Activated T-cell treated with anti-CD3 and anti-CD28 coated beads, Interleukin-2, amount 50 U/mL, for 24 hours (primary cell): ENCODE measurements around the gene ACTN2.

Source experiments
- DNase-seq: peaks from one replicate; pipeline ENCODE4 v3.0.0-alpha.2; 2020
- H3K27ac Mint-ChIP-seq: 2 replicates; pipeline ENCODE4 v1.8.0; 2020; ENCODE audit warnings: mild to moderate bottlenecking, mixed read lengths
- H3K27me3 Mint-ChIP-seq: 2 replicates; pipeline ENCODE4 v1.8.0; 2020; ENCODE audit warnings: mixed read lengths
- H3K36me3 Mint-ChIP-seq: 2 replicates; pipeline ENCODE4 v1.8.0; 2020; ENCODE audit warnings: low read depth, mixed read lengths
- H3K4me1 Mint-ChIP-seq: 2 replicates; pipeline ENCODE4 v1.8.0; 2020; ENCODE audit warnings: low read depth, mixed read lengths
- H3K4me3 Mint-ChIP-seq: 2 replicates; pipeline ENCODE4 v1.8.0; 2020; ENCODE audit warnings: mild to moderate bottlenecking, moderate library complexity, mixed read lengths
- H3K9me3 Mint-ChIP-seq: 2 replicates; pipeline ENCODE4 v1.8.0; 2020; ENCODE audit warnings: mixed read lengths

ACTN2 gene

DNA sequence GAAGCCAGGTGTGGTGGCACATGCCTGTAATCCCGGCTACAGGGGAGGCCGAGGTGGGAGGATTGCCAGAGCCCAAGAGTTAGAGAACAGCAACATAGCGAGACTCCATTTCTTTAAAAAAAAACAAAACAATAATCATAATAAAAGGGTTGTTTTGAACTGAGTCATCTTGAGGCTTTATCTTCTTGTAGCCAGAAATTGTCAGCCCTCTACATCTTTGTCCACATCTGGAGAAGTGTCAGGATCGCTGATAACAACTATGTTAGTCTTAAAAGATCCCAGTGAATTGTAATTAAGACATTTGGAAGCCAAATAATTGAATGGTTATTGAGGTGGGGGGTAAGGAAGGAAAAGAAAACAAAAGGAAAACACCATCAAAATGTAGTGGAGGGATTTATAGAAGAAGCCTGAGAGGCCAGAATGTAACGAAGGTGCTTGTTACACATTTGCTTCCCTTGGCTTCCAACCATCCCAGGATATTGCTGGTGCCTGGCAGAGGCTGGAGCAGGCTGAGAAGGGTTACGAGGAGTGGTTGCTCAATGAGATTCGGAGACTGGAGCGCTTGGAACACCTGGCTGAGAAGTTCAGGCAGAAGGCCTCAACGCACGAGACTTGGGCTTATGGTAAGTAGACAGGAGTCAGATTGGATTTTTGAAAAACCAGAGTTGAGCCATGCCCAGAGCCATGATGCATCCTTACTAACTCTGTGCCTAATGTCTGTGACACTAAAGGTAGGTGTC is 56.3 kb downstream of the ACTN2 start:
- no peak overlapping the region for H3K27ac Mint-ChIP-seq
- DNase-seq = no peak
- H3K4me3 Mint-ChIP-seq = no peak overlapping the region
- H3K36me3 Mint-ChIP-seq = no peaks in the 10 kb centered on the region
- no peaks in the 10 kb centered on the region for H3K9me3 Mint-ChIP-seq
- peaks cover 11% of the 10 kb centered on the region for H3K27me3 Mint-ChIP-seq
- H3K4me1 Mint-ChIP-seq = no peaks in the 10 kb centered on the region

DNA sequence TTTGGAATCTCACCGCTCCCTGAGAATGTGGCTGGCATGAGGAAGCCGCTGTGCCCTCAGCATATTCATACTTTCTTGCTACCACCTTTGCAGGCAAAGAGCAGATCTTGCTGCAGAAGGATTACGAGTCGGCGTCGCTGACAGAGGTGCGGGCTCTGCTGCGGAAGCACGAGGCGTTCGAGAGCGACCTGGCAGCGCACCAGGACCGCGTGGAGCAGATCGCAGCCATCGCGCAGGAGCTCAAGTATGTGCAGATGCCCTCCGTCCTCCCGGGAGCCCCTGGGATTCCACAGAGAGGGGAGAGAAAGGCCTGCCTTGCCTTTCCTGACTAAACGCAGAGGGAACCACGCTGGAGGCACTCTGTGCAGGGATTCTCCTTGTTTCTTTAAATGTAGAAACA is 58.2 kb downstream of the ACTN2 start:
- Mint-ChIP-seq H3K4me3 (no peak overlapping the region), H3K36me3 (no peaks in the 10 kb centered on the region), H3K9me3 (no peaks in the 10 kb centered on the region), H3K4me1 (no peaks in the 10 kb centered on the region), H3K27me3 (peaks cover 18% of the 10 kb centered on the region), H3K27ac (no peak overlapping the region)
- no peak for DNase-seq

GRCh38 chr1:236746785-236747184 is 60.5 kb downstream of the ACTN2 start:
- Mint-ChIP-seq H3K4me1 (no peaks in the 10 kb centered on the region), H3K27me3 (peaks cover 21% of the 10 kb centered on the region), H3K9me3 (no peaks in the 10 kb centered on the region)

DNA sequence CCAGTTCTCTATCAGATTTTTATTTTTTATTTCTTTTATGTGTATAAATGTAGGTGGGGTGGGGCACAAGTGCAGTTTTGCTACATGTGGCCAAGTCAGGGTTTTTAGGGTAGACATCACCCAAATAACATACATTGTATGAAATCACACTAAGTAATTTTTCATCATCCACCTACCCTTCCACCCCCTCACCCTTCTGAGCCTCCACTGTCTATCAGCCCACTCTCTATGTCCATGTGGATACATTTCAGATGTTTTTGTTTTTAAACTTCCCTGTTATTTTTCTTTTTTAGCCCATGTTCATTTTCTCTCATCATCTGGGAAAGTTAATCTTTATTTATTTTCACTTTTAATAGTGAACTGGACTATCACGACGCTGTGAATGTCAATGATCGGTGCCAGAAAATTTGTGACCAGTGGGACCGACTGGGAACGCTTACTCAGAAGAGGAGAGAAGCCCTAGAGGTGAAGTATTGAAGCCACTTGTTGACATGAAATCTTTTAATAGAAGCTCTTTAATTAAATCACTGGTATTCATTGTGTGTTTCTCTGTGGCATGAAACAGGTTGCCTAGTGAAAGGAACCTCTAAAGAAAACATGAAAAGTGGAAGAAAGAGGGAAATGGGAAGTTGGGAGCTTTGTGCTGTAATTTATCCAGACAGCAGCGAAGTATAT is 61.1 kb downstream of the ACTN2 start:
- peaks cover 20% of the 10 kb centered on the region for H3K27me3 Mint-ChIP-seq

More at GRCh38 chr1:236746785-236747184, 60.5 kb downstream of the ACTN2 start:
- Mint-ChIP-seq H3K4me3 (no peak overlapping the region), H3K27ac (no peak overlapping the region), H3K36me3 (no peaks in the 10 kb centered on the region)
- no peak for DNase-seq

DNA sequence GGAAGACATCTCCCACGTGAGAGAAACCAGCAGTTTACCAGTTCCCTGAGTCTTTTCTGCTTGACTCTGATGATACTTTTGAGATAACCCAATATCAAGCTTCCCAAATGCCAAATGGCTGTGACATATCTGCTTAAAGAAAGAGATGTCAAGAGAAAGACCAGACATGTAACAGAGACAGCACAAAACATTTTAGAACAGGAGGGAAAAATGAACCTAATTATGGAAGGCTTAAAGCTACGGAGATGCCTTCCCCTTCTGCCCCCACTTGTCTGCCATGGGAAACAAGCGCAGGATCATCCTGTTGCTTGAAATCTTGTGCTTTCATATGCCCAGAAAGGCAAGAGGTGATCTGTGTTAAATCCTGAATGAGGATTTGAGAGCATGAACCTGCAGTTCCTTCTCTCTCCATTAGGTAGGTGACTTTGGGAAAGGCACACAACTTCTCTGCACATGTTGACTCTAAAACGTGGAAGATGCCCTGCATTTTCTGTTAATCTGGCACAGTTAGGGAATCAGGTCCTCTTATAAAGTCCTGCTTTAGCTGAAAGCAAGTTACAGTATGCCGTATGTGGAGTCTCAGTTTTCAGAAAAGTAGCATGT is 62.1 kb downstream of the ACTN2 start:
- Mint-ChIP-seq H3K27me3 (peaks cover 20% of the 10 kb centered on the region), H3K36me3 (no peaks in the 10 kb centered on the region), H3K4me3 (no peak overlapping the region), H3K9me3 (no peaks in the 10 kb centered on the region), H3K27ac (no peak overlapping the region), H3K4me1 (no peaks in the 10 kb centered on the region)
- DNase-seq = no peak

More for the DNA sequence above, 61.1 kb downstream of the ACTN2 start:
- H3K36me3 Mint-ChIP-seq = no peaks in the 10 kb centered on the region
- no peak overlapping the region for H3K27ac Mint-ChIP-seq
- H3K9me3 Mint-ChIP-seq = no peaks in the 10 kb centered on the region
- no peak overlapping the region for H3K4me3 Mint-ChIP-seq
- no peak for DNase-seq
- no peaks in the 10 kb centered on the region for H3K4me1 Mint-ChIP-seq

- Mint-ChIP-seq H3K4me3 (no peak overlapping the region), H3K4me1 (no peaks in the 10 kb centered on the region), H3K36me3 (no peaks in the 10 kb centered on the region), H3K27ac (no peak overlapping the region), H3K27me3 (peaks cover 20% of the 10 kb centered on the region), H3K9me3 (no peaks in the 10 kb centered on the region)
- DNase-seq = no peak
Observed at GRCh38 chr1:236750928-236751327, 64.6 kb downstream of the ACTN2 start.

GRCh38 chr1:236751385-236751784 is 65.1 kb downstream of the ACTN2 start:
- no peak overlapping the region for H3K27ac Mint-ChIP-seq
- H3K4me1 Mint-ChIP-seq = no peaks in the 10 kb centered on the region
- H3K9me3 Mint-ChIP-seq = no peaks in the 10 kb centered on the region
- H3K4me3 Mint-ChIP-seq = no peak overlapping the region
- H3K36me3 Mint-ChIP-seq = no peaks in the 10 kb centered on the region
- no peak for DNase-seq
- peaks cover 20% of the 10 kb centered on the region for H3K27me3 Mint-ChIP-seq

DNA sequence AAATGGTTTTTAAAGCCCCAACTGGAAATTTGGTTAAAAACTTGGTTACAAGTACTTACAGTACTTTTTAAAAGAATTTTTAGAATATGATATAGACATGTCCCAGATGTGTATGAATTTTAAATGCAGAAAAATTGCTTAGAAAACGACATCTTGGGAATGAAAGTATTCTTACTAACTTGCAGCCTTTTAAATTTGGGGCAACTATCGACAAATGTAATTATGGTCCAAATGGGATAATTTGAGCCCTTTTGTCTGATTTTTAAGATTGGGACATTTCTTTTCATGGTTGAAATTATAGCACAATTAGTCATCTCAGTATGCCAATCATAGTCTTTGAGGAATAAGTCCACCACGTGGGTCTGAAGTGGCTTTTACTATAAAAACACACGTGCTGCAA is 65.6 kb downstream of the ACTN2 start:
- H3K4me1 Mint-ChIP-seq = no peaks in the 10 kb centered on the region
- no peaks in the 10 kb centered on the region for H3K36me3 Mint-ChIP-seq
- no peak overlapping the region for H3K27ac Mint-ChIP-seq
- H3K9me3 Mint-ChIP-seq = no peaks in the 10 kb centered on the region
- peaks cover 20% of the 10 kb centered on the region for H3K27me3 Mint-ChIP-seq
- DNase-seq = no peak
- H3K4me3 Mint-ChIP-seq = no peak overlapping the region

DNA sequence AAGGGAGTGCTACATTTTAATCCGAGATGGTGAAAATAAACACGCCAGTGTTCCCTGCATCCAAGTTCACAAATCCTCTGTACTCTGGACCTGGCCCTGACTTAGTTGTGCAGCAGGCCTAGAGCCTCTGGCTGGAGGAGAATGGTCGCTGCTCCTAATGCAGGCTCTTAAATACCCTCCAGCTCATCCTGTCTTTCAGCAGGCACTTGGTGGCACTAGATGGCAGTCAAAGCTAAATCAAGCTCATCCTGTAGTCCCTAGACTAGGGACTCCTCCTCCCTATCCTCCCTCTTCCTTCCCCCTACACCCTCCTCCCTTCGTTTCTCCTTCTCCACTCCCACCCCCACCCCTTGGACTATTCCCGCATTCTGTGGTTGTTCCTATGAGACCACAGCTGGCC is 67.2 kb downstream of the ACTN2 start:
- Mint-ChIP-seq H3K4me1 (no peaks in the 10 kb centered on the region), H3K9me3 (no peaks in the 10 kb centered on the region), H3K4me3 (no peak overlapping the region), H3K27ac (no peak overlapping the region), H3K27me3 (peaks cover 12% of the 10 kb centered on the region), H3K36me3 (no peaks in the 10 kb centered on the region)
- no peak for DNase-seq

GRCh38 chr1:236753964-236754363 is 67.7 kb downstream of the ACTN2 start:
- H3K27ac Mint-ChIP-seq = no peak overlapping the region
- H3K9me3 Mint-ChIP-seq = no peaks in the 10 kb centered on the region
- no peak overlapping the region for H3K4me3 Mint-ChIP-seq
- no peak for DNase-seq
- no peaks in the 10 kb centered on the region for H3K36me3 Mint-ChIP-seq
- no peaks in the 10 kb centered on the region for H3K4me1 Mint-ChIP-seq
- peaks cover 12% of the 10 kb centered on the region for H3K27me3 Mint-ChIP-seq

DNA sequence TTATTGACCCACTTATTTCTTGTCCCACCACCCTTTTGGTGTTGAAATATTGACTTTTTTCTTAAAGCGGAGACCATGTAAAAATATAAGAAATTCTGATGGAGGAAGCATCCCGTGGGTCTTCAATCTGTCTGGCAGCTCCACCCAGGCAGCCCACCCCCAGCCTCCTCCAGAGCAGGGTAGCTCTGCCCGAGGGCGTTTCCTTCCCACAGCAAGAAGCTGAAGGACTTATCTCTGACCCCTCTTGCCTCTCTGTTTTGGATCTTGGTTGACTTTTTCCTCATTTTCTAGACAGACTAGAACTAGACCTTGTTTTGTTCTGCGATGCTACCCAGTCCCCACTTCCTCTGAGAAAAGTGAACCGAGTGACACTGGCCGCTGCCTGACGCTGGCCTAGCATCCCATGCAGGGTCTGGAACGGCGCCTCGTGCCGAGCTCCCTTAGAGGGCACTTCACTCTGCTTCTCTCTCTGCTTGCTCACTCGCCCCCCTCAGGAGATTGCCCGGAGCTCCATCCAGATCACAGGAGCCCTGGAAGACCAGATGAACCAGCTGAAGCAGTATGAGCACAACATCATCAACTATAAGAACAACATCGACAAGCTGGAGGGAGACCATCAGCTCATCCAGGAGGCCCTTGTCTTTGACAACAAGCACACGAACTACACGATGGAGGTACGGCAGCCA is 68.4 kb downstream of the ACTN2 start:
- Mint-ChIP-seq H3K36me3 (no peaks in the 10 kb centered on the region), H3K27me3 (peaks cover 10% of the 10 kb centered on the region), H3K9me3 (no peaks in the 10 kb centered on the region), H3K4me1 (peaks cover 3% of the 10 kb centered on the region), H3K4me3 (no peak overlapping the region), H3K27ac (no peak overlapping the region)
- DNase-seq = no peak

DNA sequence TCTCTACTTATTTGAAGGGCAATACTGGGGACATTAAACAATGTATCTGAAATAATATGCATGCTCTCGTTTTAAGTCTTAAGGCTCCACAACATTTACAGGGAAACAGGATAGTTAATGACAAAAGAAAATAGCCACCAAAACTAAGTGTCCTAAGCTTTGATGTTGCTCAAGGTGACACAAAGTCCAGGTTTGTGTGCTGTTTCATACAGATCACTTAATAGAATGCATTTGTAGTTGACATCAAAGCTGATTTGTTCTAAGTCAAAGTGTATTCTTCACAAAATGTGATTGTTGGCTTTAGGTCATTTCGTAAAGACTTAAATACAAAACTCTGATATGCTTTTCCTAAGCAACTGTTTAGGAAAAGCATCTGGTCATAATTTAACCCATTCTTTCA is 71.3 kb downstream of the ACTN2 start:
- Mint-ChIP-seq H3K27me3 (no peaks in the 10 kb centered on the region), H3K4me1 (peaks cover 3% of the 10 kb centered on the region), H3K4me3 (no peak overlapping the region), H3K27ac (no peak overlapping the region), H3K36me3 (no peaks in the 10 kb centered on the region), H3K9me3 (no peaks in the 10 kb centered on the region)
- no peak for DNase-seq

GRCh38 chr1:236759252-236759859 is 73.1 kb downstream of the ACTN2 start:
- no peak for DNase-seq
- Mint-ChIP-seq H3K4me3 (no peak overlapping the region), H3K36me3 (no peaks in the 10 kb centered on the region), H3K27me3 (no peaks in the 10 kb centered on the region), H3K9me3 (no peaks in the 10 kb centered on the region), H3K4me1 (peaks cover 3% of the 10 kb centered on the region), H3K27ac (no peak overlapping the region)

GRCh38 chr1:236760480-236760879 is 74.2 kb downstream of the ACTN2 start:
- no peaks in the 10 kb centered on the region for H3K36me3 Mint-ChIP-seq
- H3K27me3 Mint-ChIP-seq = peaks cover 6% of the 10 kb centered on the region
- H3K9me3 Mint-ChIP-seq = no peaks in the 10 kb centered on the region
- H3K4me1 Mint-ChIP-seq = peaks cover 3% of the 10 kb centered on the region
- DNase-seq = no peak
- no peak overlapping the region for H3K27ac Mint-ChIP-seq
- H3K4me3 Mint-ChIP-seq = no peak overlapping the region
